GM20000 (cell line): ENCODE data around the gene RPS6KB2.
A peak's percentile ranks its signal among the peaks of the same experiment; 100 is the strongest.
"Not testable (repeated sequence)": the region's sequence is repeated elsewhere in the genome, so short reads cannot be mapped to it uniquely, and the experiment has no call there.

Experiments
- DNase-seq: peaks from one replicate; pipeline ENCODE4 v3.0.0; 2012; ENCODE audit warnings: low spot score
- CTCF ChIP-seq: IDR thresholded peaks from 2 replicates; pipeline ENCODE4 v1.5.1; 2012; ENCODE audit warnings: mild to moderate bottlenecking, control low read depth; ENCODE audit errors: extremely low read depth, missing control alignments

Gene RPS6KB2

GRCh38 chr11:67398661-67399563 is 29.4 kb upstream of the RPS6KB2 start:
- TF ChIP-seq CTCF: no peak
- DNase-seq: no peak

- TF ChIP-seq CTCF: no peak
- peak; percentile 21 for DNase-seq
Observed at GRCh38 chr11:67400251-67400941, 27.9 kb upstream of the RPS6KB2 start.

GRCh38 chr11:67400942-67401494 is 27.3 kb upstream of the RPS6KB2 start:
- DNase-seq: peak; percentile 51
- TF ChIP-seq CTCF: no peak

- TF ChIP-seq CTCF: peak; percentile 19
- peak; percentile 100 for DNase-seq
Observed at GRCh38 chr11:67401495-67402191, 26.7 kb upstream of the RPS6KB2 start, which contains the start of gene PPP1CA. TSS of gene PPP1CA (minus strand) at chr11:67401858. CDS start at chr11:67401782, 76 bp downstream.

- DNase-seq: not testable (repeated sequence)
Observed at GRCh38 chr11:67402192-67402839, 26.0 kb upstream of the RPS6KB2 start.

- DNase-seq: not testable (repeated sequence)
Observed at GRCh38 chr11:67403085-67403484, 25.2 kb upstream of the RPS6KB2 start.

- TF ChIP-seq CTCF: no peak
Observed at GRCh38 chr11:67404515-67405195, 23.6 kb upstream of the RPS6KB2 start.

More at GRCh38 chr11:67404515-67405195, 23.6 kb upstream of the RPS6KB2 start:
- peak; percentile 41 for DNase-seq
